ENCODE data around the gene RAC2. TPM values are rescaled to one million over a fixed set of nuclear protein-coding genes. Genes with fewer than 3 reads are reported as not detected.

The RAC2 gene
- polyA plus RNA-seq, 2 of the 4 experiments (the other 2 are of a cell fraction): 0.05 TPM; not detected in 1

- Histone ChIP-seq H3K4me2 (no peak overlapping the region), H3K4me3 (no peak overlapping the region), H3K9me3 (no peaks in the 10 kb centered on the region), H3K27ac (no peak overlapping the region), H3K4me1 (no peaks in the 10 kb centered on the region)
- 74% methylated on average over 6 of the region's 16 CpGs for WGBS (ENCODE audit: missing lambda C conversion rate)
- ATAC-seq (no peak), FAIRE-seq (no peak), DNase-seq (ENCODE audit: low read depth in 1 of 2, low spot score in 1 of 2) (no peak)
- CTCF ChIA-PET: interaction anchor here (1.3 to 4.6 kb wide), 4 partner anchors 8 to 55 kb away, joined by 3 to 28 read pairs (median 6); no protein-coding TSS in a partner anchor
- POLR2A ChIA-PET: no interaction called here
- TF ChIP-seq EHF (CRISPR knock-in tag; IDR thresholded peaks at IDR 0.05) (no peak), FOSL2 (IDR thresholded peaks at IDR 0.05) (no peak), FOSL2 (CRISPR knock-in tag; IDR thresholded peaks at IDR 0.05) (no peak), SMC3 (IDR thresholded peaks at IDR 0.05) (no peak), NFE2L2 (conservative IDR thresholded peaks at IDR 0.05; ENCODE audit: low read length) (no peak), ZC3H11A (IDR thresholded peaks at IDR 0.05) (no peak), POLR2A (IDR thresholded peaks at IDR 0.05; ENCODE audit: low read length) (no peak), RAD21 (conservative IDR thresholded peaks at IDR 0.05 in 1 of 2, IDR thresholded peaks at IDR 0.05 in 1 of 2) (no peak)
These were observed 37.8 kb downstream of the RAC2 start for GRCh38 chr22:37206118-37206840.

GRCh38 chr22:37205046-37205445 lies 39.0 kb downstream of the RAC2 start:
- H3K4me1 ChIP-seq: peaks cover 9% of the 10 kb centered on the region
- FAIRE-seq: no peak
- H3K27ac ChIP-seq: no peak overlapping the region
- H3K4me2 ChIP-seq: no peak overlapping the region
- no peak for ATAC-seq
- H3K9me3 ChIP-seq: no peaks in the 10 kb centered on the region
- POLR2A ChIA-PET: no interaction called here
- no peak for TF ChIP-seq EHMT2 (IDR thresholded peaks at IDR 0.05; ENCODE audit: low read depth)
- TF ChIP-seq, protein P1, sequence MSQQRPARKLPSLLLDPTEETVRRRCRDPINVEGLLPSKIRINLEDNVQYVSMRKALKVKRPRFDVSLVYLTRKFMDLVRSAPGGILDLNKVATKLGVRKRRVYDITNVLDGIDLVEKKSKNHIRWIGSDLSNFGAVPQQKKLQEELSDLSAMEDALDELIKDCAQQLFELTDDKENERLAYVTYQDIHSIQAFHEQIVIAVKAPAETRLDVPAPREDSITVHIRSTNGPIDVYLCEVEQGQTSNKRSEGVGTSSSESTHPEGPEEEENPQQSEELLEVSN (IDR thresholded peaks at IDR 0.05; ENCODE audit: borderline replicate concordance, low read depth): no peak
- TF ChIP-seq HOXB13 (CRISPR knock-in tag; IDR thresholded peaks at IDR 0.05; ENCODE audit: low read depth): no peak
- TF ChIP-seq CBX8 (IDR thresholded peaks at IDR 0.05): no peak
- TF ChIP-seq NPAS2 (CRISPR knock-in tag; IDR thresholded peaks at IDR 0.05; ENCODE audit: borderline replicate concordance): no peak
- TF ChIP-seq NFE2L2 (conservative IDR thresholded peaks at IDR 0.05; ENCODE audit: low read length): no peak
- TF ChIP-seq, protein P2, sequence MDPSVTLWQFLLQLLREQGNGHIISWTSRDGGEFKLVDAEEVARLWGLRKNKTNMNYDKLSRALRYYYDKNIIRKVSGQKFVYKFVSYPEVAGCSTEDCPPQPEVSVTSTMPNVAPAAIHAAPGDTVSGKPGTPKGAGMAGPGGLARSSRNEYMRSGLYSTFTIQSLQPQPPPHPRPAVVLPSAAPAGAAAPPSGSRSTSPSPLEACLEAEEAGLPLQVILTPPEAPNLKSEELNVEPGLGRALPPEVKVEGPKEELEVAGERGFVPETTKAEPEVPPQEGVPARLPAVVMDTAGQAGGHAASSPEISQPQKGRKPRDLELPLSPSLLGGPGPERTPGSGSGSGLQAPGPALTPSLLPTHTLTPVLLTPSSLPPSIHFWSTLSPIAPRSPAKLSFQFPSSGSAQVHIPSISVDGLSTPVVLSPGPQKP (IDR thresholded peaks at IDR 0.05; ENCODE audit: low read depth, low read length): no peak
- no peak for TF ChIP-seq FOXS1 (CRISPR knock-in tag; IDR thresholded peaks at IDR 0.05)
- no peak for TF ChIP-seq KDM5A (IDR thresholded peaks at IDR 0.05)
- no peak for TF ChIP-seq SREBF2 (IDR thresholded peaks at IDR 0.05)
- TF ChIP-seq CHD4 (IDR thresholded peaks at IDR 0.05; ENCODE audit: borderline replicate concordance): no peak
- TF ChIP-seq BHLHE40 (IDR thresholded peaks at IDR 0.05; ENCODE audit: low read depth, low read length): no peak
- TF ChIP-seq, protein P3, sequence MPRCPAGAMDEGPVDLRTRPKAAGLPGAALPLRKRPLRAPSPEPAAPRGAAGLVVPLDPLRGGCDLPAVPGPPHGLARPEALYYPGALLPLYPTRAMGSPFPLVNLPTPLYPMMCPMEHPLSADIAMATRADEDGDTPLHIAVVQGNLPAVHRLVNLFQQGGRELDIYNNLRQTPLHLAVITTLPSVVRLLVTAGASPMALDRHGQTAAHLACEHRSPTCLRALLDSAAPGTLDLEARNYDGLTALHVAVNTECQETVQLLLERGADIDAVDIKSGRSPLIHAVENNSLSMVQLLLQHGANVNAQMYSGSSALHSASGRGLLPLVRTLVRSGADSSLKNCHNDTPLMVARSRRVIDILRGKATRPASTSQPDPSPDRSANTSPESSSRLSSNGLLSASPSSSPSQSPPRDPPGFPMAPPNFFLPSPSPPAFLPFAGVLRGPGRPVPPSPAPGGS (IDR thresholded peaks at IDR 0.05): no peak
- TF ChIP-seq ESRRA (IDR thresholded peaks at IDR 0.05; ENCODE audit: borderline replicate concordance, low read length): no peak
- TF ChIP-seq ZNF302 (CRISPR knock-in tag; IDR thresholded peaks at IDR 0.05): no peak
- no peak for TF ChIP-seq ZC3H11A (IDR thresholded peaks at IDR 0.05)
- TF ChIP-seq, protein P4, sequence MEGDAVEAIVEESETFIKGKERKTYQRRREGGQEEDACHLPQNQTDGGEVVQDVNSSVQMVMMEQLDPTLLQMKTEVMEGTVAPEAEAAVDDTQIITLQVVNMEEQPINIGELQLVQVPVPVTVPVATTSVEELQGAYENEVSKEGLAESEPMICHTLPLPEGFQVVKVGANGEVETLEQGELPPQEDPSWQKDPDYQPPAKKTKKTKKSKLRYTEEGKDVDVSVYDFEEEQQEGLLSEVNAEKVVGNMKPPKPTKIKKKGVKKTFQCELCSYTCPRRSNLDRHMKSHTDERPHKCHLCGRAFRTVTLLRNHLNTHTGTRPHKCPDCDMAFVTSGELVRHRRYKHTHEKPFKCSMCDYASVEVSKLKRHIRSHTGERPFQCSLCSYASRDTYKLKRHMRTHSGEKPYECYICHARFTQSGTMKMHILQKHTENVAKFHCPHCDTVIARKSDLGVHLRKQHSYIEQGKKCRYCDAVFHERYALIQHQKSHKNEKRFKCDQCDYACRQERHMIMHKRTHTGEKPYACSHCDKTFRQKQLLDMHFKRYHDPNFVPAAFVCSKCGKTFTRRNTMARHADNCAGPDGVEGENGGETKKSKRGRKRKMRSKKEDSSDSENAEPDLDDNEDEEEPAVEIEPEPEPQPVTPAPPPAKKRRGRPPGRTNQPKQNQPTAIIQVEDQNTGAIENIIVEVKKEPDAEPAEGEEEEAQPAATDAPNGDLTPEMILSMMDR (IDR thresholded peaks at IDR 0.05): no peak
- CTCF ChIA-PET: interaction anchor here (1.3 to 2.2 kb wide), 3 partner anchors 12 to 112 kb away, joined by 5 to 7 read pairs (median 5); no protein-coding TSS in a partner anchor
- WGBS (ENCODE audit: missing lambda C conversion rate): 83% methylated on average over 4 of the region's 5 CpGs
- no peak for DNase-seq (ENCODE audit: low read depth in 1 of 2, low spot score in 1 of 2)
- no peak overlapping the region for H3K4me3 ChIP-seq
